ENCODE data around the gene ABCB11.

Gene ABCB11

DNA sequence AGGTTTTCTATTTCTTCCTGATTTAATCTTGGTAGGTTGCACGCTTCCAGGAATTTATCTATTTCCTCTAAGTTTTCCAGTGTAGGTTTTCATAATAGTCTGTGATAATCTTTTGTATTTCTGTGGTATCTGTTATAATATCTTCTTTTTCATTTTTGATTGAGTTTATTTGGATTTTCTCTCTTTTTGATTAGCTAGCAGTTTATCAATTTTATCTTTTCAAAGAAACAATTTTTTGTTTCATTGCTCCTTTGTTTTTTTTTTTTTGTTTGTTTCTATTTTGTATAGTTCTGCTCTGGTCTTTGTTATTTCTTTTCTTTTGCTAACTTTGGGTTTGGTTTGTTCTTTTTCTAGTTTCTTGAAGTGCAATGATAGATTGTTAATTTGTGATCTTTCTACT lies 78.7 kb downstream of the ABCB11 start:
- no peaks in the 10 kb centered on the region for H3K27me3 ChIP-seq (ENCODE audit: control insufficient read depth, insufficient read depth, low read length)
- H3K4me3 ChIP-seq (ENCODE audit: low read length), result no peak overlapping the region
- no peaks in the 10 kb centered on the region for H3K9me3 ChIP-seq (ENCODE audit: control insufficient read depth, insufficient read depth, low read length)
- H3K36me3 ChIP-seq (ENCODE audit: control insufficient read depth, insufficient read depth, low read length), result no peaks in the 10 kb centered on the region
- H3K27ac ChIP-seq (ENCODE audit: low read length), result no peak overlapping the region
- no peaks in the 10 kb centered on the region for H3K4me1 ChIP-seq (ENCODE audit: control insufficient read depth, insufficient read depth, low read length)
- WGBS (ENCODE audit: insufficient coverage, insufficient read length), result no CpG with 5 or more reads among the region's 1 CpG
- no peak for DNase-seq (ENCODE audit: low read depth, low spot score)

DNA sequence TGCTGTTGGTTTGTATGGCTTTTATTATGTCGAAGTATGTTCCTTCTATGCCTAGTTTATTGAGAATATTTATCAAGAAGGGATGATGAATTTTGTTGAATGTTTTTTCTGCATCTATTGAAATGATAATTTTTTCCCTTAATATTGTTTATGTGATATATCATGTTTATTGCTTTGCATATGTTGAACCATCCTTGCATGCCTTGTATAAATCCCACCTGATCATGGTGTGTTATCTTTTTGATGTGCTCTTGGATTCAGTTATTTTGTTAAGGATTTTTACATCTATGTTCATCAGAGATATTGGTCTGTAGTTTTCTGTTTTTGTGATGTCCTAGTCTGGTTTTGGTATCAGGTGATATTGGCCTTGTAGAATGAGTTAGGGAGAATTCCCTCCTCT lies 79.3 kb downstream of the ABCB11 start:
- H3K9me3 ChIP-seq (ENCODE audit: control insufficient read depth, insufficient read depth, low read length), result no peaks in the 10 kb centered on the region
- H3K36me3 ChIP-seq (ENCODE audit: control insufficient read depth, insufficient read depth, low read length), result no peaks in the 10 kb centered on the region
- H3K4me3 ChIP-seq (ENCODE audit: low read length), result no peak overlapping the region
- no peaks in the 10 kb centered on the region for H3K4me1 ChIP-seq (ENCODE audit: control insufficient read depth, insufficient read depth, low read length)
- no CpG with 5 or more reads among the region's 1 CpG for WGBS (ENCODE audit: insufficient coverage, insufficient read length)
- no peak for DNase-seq (ENCODE audit: low read depth, low spot score)
- no peak overlapping the region for H3K27ac ChIP-seq (ENCODE audit: low read length)
- H3K27me3 ChIP-seq (ENCODE audit: control insufficient read depth, insufficient read depth, low read length), result no peaks in the 10 kb centered on the region

DNA sequence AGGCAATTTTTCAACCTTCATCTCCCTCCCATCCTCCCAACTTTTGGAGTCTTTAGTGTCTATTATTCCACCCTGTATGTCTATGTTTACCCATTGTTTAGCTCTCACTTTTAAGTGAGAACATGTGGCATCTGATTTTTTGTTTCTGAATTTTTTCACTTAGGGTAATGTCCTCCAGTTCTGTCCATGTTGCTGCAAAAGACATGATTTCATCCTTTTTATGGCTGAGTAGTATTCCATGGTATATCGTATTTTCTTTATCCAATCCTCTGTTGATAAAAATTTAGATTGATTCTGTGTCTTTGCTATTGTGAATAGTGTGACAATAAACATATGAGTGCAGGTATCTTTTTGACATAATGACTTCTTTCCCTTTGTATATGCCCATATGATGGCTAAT lies 81.8 kb downstream of the ABCB11 start:
- no peak overlapping the region for H3K27ac ChIP-seq (ENCODE audit: low read length)

GRCh38 chr2:168948621-168949212 lies 82.4 kb downstream of the ABCB11 start:
- no peak for DNase-seq (ENCODE audit: low read depth, low spot score)
- no peaks in the 10 kb centered on the region for H3K36me3 ChIP-seq (ENCODE audit: control insufficient read depth, insufficient read depth, low read length)
- no peaks in the 10 kb centered on the region for H3K27me3 ChIP-seq (ENCODE audit: control insufficient read depth, insufficient read depth, low read length)
- no peaks in the 10 kb centered on the region for H3K4me1 ChIP-seq (ENCODE audit: control insufficient read depth, insufficient read depth, low read length)
- no peaks in the 10 kb centered on the region for H3K9me3 ChIP-seq (ENCODE audit: control insufficient read depth, insufficient read depth, low read length)
- no peak overlapping the region for H3K4me3 ChIP-seq (ENCODE audit: low read length)
- no CpG with 5 or more reads among the region's 6 CpGs for WGBS (ENCODE audit: insufficient coverage, insufficient read length)
- H3K27ac ChIP-seq (ENCODE audit: low read length), result no peak overlapping the region

More for the DNA sequence above, 81.8 kb downstream of the ABCB11 start:
- Histone ChIP-seq H3K4me3 (ENCODE audit: low read length) (no peak overlapping the region), H3K36me3 (ENCODE audit: control insufficient read depth, insufficient read depth, low read length) (no peaks in the 10 kb centered on the region), H3K4me1 (ENCODE audit: control insufficient read depth, insufficient read depth, low read length) (no peaks in the 10 kb centered on the region), H3K9me3 (ENCODE audit: control insufficient read depth, insufficient read depth, low read length) (no peaks in the 10 kb centered on the region), H3K27me3 (ENCODE audit: control insufficient read depth, insufficient read depth, low read length) (no peaks in the 10 kb centered on the region)
- DNase-seq (ENCODE audit: low read depth, low spot score), result no peak
- no CpG with 5 or more reads among the region's 1 CpG for WGBS (ENCODE audit: insufficient coverage, insufficient read length)

- Histone ChIP-seq H3K4me3 (ENCODE audit: low read length) (no peak overlapping the region), H3K27ac (ENCODE audit: low read length) (no peak overlapping the region), H3K9me3 (ENCODE audit: control insufficient read depth, insufficient read depth, low read length) (no peaks in the 10 kb centered on the region), H3K36me3 (ENCODE audit: control insufficient read depth, insufficient read depth, low read length) (no peaks in the 10 kb centered on the region), H3K27me3 (ENCODE audit: control insufficient read depth, insufficient read depth, low read length) (no peaks in the 10 kb centered on the region), H3K4me1 (ENCODE audit: control insufficient read depth, insufficient read depth, low read length) (no peaks in the 10 kb centered on the region)
- no peak for DNase-seq (ENCODE audit: low read depth, low spot score)
- WGBS (ENCODE audit: insufficient coverage, insufficient read length), result no CpG with 5 or more reads among the region's 4 CpGs
These were observed 85.6 kb downstream of the ABCB11 start for GRCh38 chr2:168945508-168945907.

DNA sequence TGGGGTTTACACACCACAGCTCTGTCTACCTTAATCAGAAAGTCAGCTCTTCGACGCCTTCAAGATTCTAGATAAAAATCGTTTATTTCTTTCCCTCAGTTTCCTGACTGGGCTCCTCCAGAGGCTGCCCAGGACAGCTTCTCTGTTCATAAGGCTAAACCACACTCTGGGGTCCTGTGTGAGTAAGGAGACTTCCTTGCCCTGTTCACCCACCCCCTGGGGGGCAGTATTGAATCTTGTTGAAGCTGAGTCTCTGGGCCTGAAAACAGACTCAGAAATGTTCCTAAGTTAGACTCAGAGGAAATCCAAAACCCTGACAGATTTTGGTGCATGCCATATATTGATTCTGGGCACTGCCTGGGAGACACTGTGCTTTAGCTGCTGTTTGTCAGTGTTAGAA lies 87.1 kb downstream of the ABCB11 start:
- H3K27ac ChIP-seq (ENCODE audit: low read length), result no peak overlapping the region
- no peak for DNase-seq (ENCODE audit: low read depth, low spot score)
- WGBS (ENCODE audit: insufficient coverage, insufficient read length), result no CpG with 5 or more reads among the region's 3 CpGs

DNA sequence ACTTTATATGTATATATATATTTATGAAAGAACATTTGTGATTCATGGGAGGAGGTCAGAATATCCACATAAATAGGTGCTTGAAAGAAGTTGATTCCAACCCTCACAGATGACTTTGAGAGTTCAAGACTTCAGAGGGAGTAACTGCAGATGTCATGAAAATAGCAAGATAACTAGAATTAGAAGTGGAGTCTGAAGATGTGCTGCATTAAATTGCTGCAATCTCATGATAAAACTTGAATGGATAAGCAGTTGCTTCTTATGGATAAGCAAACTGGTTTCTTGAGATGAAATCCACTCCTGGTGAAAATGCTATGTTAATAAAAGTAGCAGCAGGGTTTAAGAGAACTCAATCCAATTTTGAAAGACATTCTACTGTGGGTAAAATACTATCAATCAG lies 89.8 kb downstream of the ABCB11 start:
- no peaks in the 10 kb centered on the region for H3K9me3 ChIP-seq (ENCODE audit: control insufficient read depth, insufficient read depth, low read length)
- no peak overlapping the region for H3K27ac ChIP-seq (ENCODE audit: low read length)
- no peaks in the 10 kb centered on the region for H3K4me1 ChIP-seq (ENCODE audit: control insufficient read depth, insufficient read depth, low read length)
- H3K36me3 ChIP-seq (ENCODE audit: control insufficient read depth, insufficient read depth, low read length), result no peaks in the 10 kb centered on the region
- DNase-seq (ENCODE audit: low read depth, low spot score), result no peak
- no peaks in the 10 kb centered on the region for H3K27me3 ChIP-seq (ENCODE audit: control insufficient read depth, insufficient read depth, low read length)
- H3K4me3 ChIP-seq (ENCODE audit: low read length), result no peak overlapping the region

More for the DNA sequence above, 87.1 kb downstream of the ABCB11 start:
- Histone ChIP-seq H3K36me3 (ENCODE audit: control insufficient read depth, insufficient read depth, low read length) (no peaks in the 10 kb centered on the region), H3K9me3 (ENCODE audit: control insufficient read depth, insufficient read depth, low read length) (no peaks in the 10 kb centered on the region), H3K4me3 (ENCODE audit: low read length) (no peak overlapping the region), H3K4me1 (ENCODE audit: control insufficient read depth, insufficient read depth, low read length) (no peaks in the 10 kb centered on the region), H3K27me3 (ENCODE audit: control insufficient read depth, insufficient read depth, low read length) (no peaks in the 10 kb centered on the region)

DNA sequence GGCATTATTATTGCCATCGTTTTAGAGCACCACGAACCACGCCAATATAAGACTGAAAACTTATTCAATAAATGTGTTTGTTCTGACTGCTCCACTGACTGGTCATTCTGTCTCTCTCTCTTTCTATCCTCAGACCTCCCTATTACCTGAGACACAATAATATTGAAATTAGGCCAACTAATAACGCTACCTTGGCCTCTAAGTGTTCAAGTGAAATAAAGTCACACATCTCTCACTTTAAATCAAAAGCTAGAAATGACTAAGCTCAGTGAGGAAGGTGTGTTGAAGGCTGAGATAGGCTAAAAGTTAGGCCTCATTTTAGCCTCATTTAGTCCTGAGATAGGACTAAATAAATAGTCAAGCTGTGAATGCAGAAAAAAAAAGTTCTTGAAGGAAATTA lies 91.2 kb downstream of the ABCB11 start:
- no peaks in the 10 kb centered on the region for H3K4me1 ChIP-seq (ENCODE audit: control insufficient read depth, insufficient read depth, low read length)
- no peak overlapping the region for H3K27ac ChIP-seq (ENCODE audit: low read length)
- H3K36me3 ChIP-seq (ENCODE audit: control insufficient read depth, insufficient read depth, low read length), result no peaks in the 10 kb centered on the region
- DNase-seq (ENCODE audit: low read depth, low spot score), result no peak
- no peak overlapping the region for H3K4me3 ChIP-seq (ENCODE audit: low read length)
- H3K9me3 ChIP-seq (ENCODE audit: control insufficient read depth, insufficient read depth, low read length), result no peaks in the 10 kb centered on the region
- WGBS (ENCODE audit: insufficient coverage, insufficient read length), result no CpG with 5 or more reads among the region's 4 CpGs
- no peaks in the 10 kb centered on the region for H3K27me3 ChIP-seq (ENCODE audit: control insufficient read depth, insufficient read depth, low read length)

DNA sequence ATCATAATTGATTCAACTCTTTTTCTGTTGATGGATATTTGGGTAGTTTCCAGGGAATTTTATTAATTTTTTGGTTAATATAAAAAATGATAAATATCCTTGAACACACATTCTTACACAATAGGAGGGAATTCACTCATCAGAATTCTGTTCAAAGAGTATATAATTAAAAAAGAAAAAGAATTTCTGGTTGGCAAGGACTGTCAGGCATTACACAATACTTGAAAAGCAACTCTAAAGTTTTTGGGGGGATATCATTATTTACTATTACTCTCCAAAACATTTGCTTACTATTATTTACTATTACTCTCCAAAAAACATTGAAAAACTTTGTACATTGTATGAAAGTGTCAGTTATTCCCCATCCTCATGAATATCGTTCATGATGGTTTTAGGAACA lies 92.1 kb downstream of the ABCB11 start:
- H3K36me3 ChIP-seq (ENCODE audit: control insufficient read depth, insufficient read depth, low read length), result no peaks in the 10 kb centered on the region
- no peaks in the 10 kb centered on the region for H3K9me3 ChIP-seq (ENCODE audit: control insufficient read depth, insufficient read depth, low read length)
- DNase-seq (ENCODE audit: low read depth, low spot score), result no peak
- H3K4me3 ChIP-seq (ENCODE audit: low read length), result no peak overlapping the region
- no peak overlapping the region for H3K27ac ChIP-seq (ENCODE audit: low read length)
- H3K4me1 ChIP-seq (ENCODE audit: control insufficient read depth, insufficient read depth, low read length), result no peaks in the 10 kb centered on the region
- no peaks in the 10 kb centered on the region for H3K27me3 ChIP-seq (ENCODE audit: control insufficient read depth, insufficient read depth, low read length)
- WGBS (ENCODE audit: insufficient coverage, insufficient read length), result no CpG with 5 or more reads among the region's 1 CpG

- no CpG with 5 or more reads among the region's 14 CpGs for WGBS (ENCODE audit: insufficient coverage, insufficient read length)
- no peak overlapping the region for H3K4me3 ChIP-seq (ENCODE audit: low read length)
- DNase-seq (ENCODE audit: low read depth, low spot score), result no peak
- H3K4me1 ChIP-seq (ENCODE audit: control insufficient read depth, insufficient read depth, low read length), result no peaks in the 10 kb centered on the region
- no peak overlapping the region for H3K27ac ChIP-seq (ENCODE audit: low read length)
- H3K27me3 ChIP-seq (ENCODE audit: control insufficient read depth, insufficient read depth, low read length), result no peaks in the 10 kb centered on the region
- H3K9me3 ChIP-seq (ENCODE audit: control insufficient read depth, insufficient read depth, low read length), result no peaks in the 10 kb centered on the region
- H3K36me3 ChIP-seq (ENCODE audit: control insufficient read depth, insufficient read depth, low read length), result no peaks in the 10 kb centered on the region
These were observed 95.1 kb downstream of the ABCB11 start for GRCh38 chr2:168935810-168936581.

DNA sequence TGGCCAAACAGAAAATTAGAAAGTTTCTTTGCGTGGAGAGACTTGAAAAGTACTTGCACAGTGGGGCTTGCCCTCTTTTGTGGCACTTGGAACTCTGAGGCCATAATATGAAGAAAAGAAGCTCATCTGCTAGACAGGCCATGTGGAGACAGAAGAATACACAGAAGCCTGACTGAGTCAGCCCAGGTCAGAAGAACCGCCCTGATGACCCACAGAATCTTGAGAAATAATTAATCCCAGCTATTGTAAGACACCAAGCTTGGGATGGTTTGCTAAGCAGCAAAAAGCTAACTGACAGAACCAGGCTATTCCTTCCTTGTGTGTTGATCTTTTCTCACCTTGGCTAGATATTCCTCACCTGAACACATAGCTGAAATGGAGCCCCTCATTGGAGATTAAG lies 96.3 kb downstream of the ABCB11 start:
- WGBS (ENCODE audit: insufficient coverage, insufficient read length), result no CpG with 5 or more reads among the region's 2 CpGs
- no peak for DNase-seq (ENCODE audit: low read depth, low spot score)
- no peak overlapping the region for H3K27ac ChIP-seq (ENCODE audit: low read length)

More for the DNA sequence above, 96.3 kb downstream of the ABCB11 start:
- peaks cover 2% of the 10 kb centered on the region for H3K4me1 ChIP-seq (ENCODE audit: control insufficient read depth, insufficient read depth, low read length)
- H3K36me3 ChIP-seq (ENCODE audit: control insufficient read depth, insufficient read depth, low read length), result no peaks in the 10 kb centered on the region
- no peaks in the 10 kb centered on the region for H3K9me3 ChIP-seq (ENCODE audit: control insufficient read depth, insufficient read depth, low read length)
- no peaks in the 10 kb centered on the region for H3K27me3 ChIP-seq (ENCODE audit: control insufficient read depth, insufficient read depth, low read length)
- no peak overlapping the region for H3K4me3 ChIP-seq (ENCODE audit: low read length)
